Astrocyte of the spinal cord (primary cell): ENCODE data around the gene NNAT.
A peak's percentile ranks its signal among the peaks of the same experiment; 100 is the strongest.

Experiments used
- DNase-seq: peaks from one replicate; pipeline ENCODE4 v3.0.0; 2011; ENCODE audit warnings: low read depth, low spot score
- H3K4me3 ChIP-seq: 2 replicates; pipeline ENCODE4 v1.5.1; 2011; ENCODE audit warnings: low read depth, mild to moderate bottlenecking, low read length, moderate library complexity
- CTCF ChIP-seq: IDR thresholded peaks from 2 replicates; pipeline ENCODE4 v1.5.1; 2012; ENCODE audit warnings: low read depth, mild to moderate bottlenecking, low read length, inconsistent platforms
- in situ Hi-C: cut with HindIII; loops from 2 replicates; pipeline ENCODE4 v1.10.0; 2017; ENCODE audit warnings: low sequenced_read_pairs

The NNAT gene

GRCh38 chr20:37566590-37567330 lies 45.7 kb downstream of the NNAT start:
- in situ Hi-C loops = no loop called here
- H3K4me3 ChIP-seq = no peak overlapping the region
- DNase-seq = no peak
- no peak for TF ChIP-seq CTCF

GRCh38 chr20:37567331-37567665 lies 46.2 kb downstream of the NNAT start:
- no peak for TF ChIP-seq CTCF
- DNase-seq = no peak
- no peak overlapping the region for H3K4me3 ChIP-seq
- in situ Hi-C loops = no loop called here

- no peak for TF ChIP-seq CTCF
- H3K4me3 ChIP-seq = no peak overlapping the region
- in situ Hi-C loops = no loop called here
- peak; percentile 4 for DNase-seq
Measured at GRCh38 chr20:37567671-37568588, 46.9 kb downstream of the NNAT start.

- DNase-seq = no peak
- TF ChIP-seq CTCF = no peak
- in situ Hi-C loops = no loop called here
- H3K4me3 ChIP-seq = no peak overlapping the region
Measured at GRCh38 chr20:37570419-37570818, 49.4 kb downstream of the NNAT start.

- H3K4me3 ChIP-seq = no peak overlapping the region
- DNase-seq = no peak
- TF ChIP-seq CTCF = no peak
- in situ Hi-C loops = no loop called here
Measured at GRCh38 chr20:37571033-37571432, 50.0 kb downstream of the NNAT start.
